SK-N-SH treated with all-trans-retinoic acid at 6 μM for 48 hours (cell line): Measurements from ENCODE around the gene CACNA1B.

Experiments
- CREB5 ChIP-seq: fragments of 250-450 bp; sonication (Bioruptor Pico); IDR thresholded peaks from 2 replicates; pipeline ENCODE4 v1.5.1; 2020; ENCODE audit warnings: low read depth, mild to moderate bottlenecking, moderate library complexity
- CSDC2 ChIP-seq: fragments of 250-450 bp; sonication (Bioruptor Pico); IDR thresholded peaks from 2 replicates; pipeline ENCODE4 v1.5.0; 2020; ENCODE audit warnings: mild to moderate bottlenecking, moderate library complexity
- CSRNP3 ChIP-seq: fragments of 250-450 bp; sonication (Bioruptor Pico); IDR thresholded peaks from 2 replicates; pipeline ENCODE4 v1.5.1; 2021; ENCODE audit warnings: mild to moderate bottlenecking, moderate library complexity
- PATZ1 ChIP-seq: fragments of 250-450 bp; sonication (Bioruptor Pico); IDR thresholded peaks from 2 replicates; pipeline ENCODE4 v1.8.0; 2020; ENCODE audit warnings: mild to moderate bottlenecking, moderate library complexity, borderline replicate concordance
- ZFP3 ChIP-seq: fragments of 250-450 bp; sonication (Bioruptor Pico); IDR thresholded peaks from 2 replicates; pipeline ENCODE4 v1.5.0; 2020; ENCODE audit warnings: mild to moderate bottlenecking, moderate library complexity
- ZNF565 ChIP-seq: fragments of 450-650 bp; formaldehyde crosslinking; conservative IDR thresholded peaks from 2 replicates; pipeline ENCODE4 v1.5.0; 2020; ENCODE audit warnings: low read depth, mild to moderate bottlenecking, moderate library complexity
- ZNF70 ChIP-seq: fragments of 450-650 bp; formaldehyde crosslinking; IDR thresholded peaks from 2 replicates; pipeline ENCODE4 v1.5.0; 2020; ENCODE audit warnings: mild to moderate bottlenecking, moderate library complexity
- ZNF8 ChIP-seq: fragments of 450-650 bp; formaldehyde crosslinking; IDR thresholded peaks from 2 replicates; pipeline ENCODE4 v1.5.0; 2020; ENCODE audit warnings: mild to moderate bottlenecking, moderate library complexity

GRCh38 chr9:137969008-137969407 lies 91.4 kb downstream of the CACNA1B start:
- no peak for TF ChIP-seq CSRNP3 (CRISPR knock-in tag)
- TF ChIP-seq ZNF8 (CRISPR knock-in tag): no peak
- TF ChIP-seq PATZ1 (CRISPR knock-in tag): no peak
- no peak for TF ChIP-seq ZFP3
- TF ChIP-seq ZNF70 (CRISPR knock-in tag): no peak
- TF ChIP-seq CREB5 (CRISPR knock-in tag): no peak
- TF ChIP-seq CSDC2: no peak
- no peak for TF ChIP-seq ZNF565 (CRISPR knock-in tag)
